HG03066 (cell line): ENCODE data around the gene MEF2C.
"Not testable (repeated sequence)": the region's sequence is repeated elsewhere in the genome, so short reads cannot be mapped to it uniquely, and the experiment has no call there.

Experiments
- ATAC-seq: cut with Tn5 transposase; IDR thresholded peaks from one replicate; pipeline ENCODE4 v1.9.1; 2021; ENCODE audit warnings: low read depth; ENCODE audit not compliant: unreplicated experiment

Gene MEF2C

DNA sequence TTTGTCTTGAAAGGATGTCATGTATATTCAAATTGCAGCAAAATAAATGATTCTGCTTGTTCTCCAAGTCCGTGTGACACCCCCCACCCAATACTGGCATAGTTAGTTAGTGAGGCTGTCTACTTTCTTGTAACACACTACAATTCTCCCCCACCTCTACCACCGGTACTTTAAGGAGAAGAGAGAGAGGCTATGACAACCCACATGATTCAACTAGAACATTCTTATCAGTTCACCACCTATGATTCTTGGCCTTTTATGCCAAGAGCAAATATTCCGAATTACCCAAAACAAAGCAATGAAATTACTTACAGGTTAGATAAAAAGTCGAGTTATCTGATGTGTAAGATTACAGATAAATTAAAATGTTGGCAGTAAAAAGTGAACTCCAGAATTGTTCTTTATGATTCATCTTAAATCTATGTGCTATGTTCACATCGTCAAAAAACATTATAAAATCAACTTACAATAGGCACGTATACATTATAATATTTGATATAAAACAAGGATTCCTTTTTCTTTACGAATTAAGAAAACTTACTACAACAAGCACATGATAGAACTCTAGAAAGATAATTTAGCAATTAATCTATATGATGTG is 14.4 kb downstream of the MEF2C start:
- no peak for ATAC-seq

DNA sequence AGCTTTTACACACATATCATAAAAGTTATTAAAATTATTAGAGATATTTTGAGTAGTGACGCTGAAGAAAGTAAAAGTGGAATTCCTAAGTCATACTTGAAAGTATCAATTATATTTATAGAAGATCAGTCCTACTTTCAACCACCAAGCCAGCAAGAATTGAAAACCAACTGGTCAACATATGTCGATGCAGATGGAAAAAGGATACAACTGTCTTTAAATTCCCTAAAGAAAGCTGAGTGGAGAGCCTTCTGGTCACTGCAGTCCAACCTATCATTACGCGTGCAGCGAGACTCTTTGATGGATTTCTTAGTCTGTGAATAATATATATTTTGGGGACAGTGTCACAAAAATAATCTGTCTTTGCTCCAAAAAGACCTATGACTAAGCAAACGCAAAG is 15.3 kb downstream of the MEF2C start:
- no peak for ATAC-seq

DNA sequence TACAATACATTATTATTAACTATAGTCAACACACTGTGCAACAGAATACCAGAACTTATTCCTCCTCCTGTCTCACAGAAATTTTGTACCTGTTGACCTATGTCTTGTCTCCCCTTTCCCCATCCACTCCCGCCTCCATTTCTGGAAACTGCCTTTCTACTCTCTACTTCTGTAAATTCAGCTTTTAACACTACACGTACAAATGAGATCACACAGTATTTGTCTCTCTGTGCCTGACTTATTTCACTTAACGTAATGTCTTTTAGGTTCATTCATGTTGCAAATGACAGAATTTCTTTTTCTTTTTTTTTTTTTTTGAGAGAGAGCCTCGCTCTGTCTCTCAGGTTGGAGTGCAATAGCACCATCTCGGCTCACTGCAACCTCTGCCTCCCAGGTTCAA is 19.5 kb downstream of the MEF2C start:
- no peak for ATAC-seq

DNA sequence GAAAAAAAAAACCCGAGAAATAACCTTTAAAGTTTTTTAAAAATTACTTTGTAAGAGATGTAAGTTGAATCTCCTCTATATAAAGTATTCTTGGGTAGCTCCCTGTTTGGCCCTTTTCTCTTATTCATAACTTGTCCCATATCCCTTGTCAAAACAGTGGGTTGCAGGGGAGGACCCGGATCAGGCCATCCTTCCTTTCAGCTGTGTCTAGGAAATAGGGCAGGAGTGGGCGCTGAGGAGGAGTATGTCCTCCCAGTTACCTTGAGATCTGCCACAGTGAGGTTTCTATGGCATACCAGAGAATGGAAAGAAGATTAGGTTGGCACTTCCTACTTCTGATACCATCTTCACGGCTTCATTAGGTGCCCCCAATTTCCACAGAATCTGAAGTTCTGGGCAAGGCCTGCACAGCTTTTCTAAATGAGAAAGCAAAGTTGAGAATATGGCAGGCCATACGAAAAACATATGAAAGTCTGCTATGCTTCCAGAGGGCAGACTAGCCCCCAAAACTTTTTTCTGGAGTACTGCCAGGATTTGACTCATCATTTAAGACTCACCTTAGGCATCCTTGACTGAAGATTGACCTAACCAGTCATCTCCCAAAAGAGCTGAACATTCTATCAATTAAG is 20.3 kb downstream of the MEF2C start:
- no peak for ATAC-seq

DNA sequence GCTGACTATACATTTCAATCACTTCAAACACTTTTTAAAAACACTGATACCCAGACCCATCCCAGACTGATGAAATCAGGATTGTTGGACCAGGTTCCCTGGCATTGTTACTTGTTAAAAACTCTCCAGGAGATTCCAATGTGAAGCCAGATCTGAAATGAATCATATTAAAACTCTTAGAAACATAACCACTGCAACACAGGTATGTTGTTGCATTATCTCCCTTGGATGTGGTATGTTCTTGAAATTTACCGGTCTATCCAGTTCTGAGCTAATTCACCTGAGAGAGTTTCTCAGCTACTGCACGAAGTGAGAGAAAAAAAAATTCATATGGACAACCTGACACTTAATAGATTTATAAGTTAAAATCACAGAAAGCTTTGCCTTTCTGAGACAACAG is 21.8 kb downstream of the MEF2C start:
- no peak for ATAC-seq

DNA sequence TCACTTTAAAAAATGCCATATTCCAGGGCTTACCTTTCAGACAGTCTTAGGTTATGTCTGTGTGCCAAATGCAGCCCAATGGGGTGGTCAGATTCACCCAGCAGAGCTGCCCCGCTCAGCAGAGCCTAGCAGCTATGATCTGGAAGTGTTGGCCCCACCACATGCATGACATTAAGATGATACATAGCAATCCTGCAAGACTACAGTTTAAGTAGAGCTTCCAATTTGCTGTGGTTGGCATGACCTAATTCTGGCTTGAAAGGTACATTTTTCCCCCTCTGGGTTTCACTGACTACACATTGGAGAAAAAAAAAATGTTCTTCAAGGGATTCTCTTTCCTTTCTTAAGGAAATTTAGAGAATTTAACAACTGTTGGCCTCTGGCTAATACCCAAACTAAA is 22.5 kb downstream of the MEF2C start:
- no peak for ATAC-seq

DNA sequence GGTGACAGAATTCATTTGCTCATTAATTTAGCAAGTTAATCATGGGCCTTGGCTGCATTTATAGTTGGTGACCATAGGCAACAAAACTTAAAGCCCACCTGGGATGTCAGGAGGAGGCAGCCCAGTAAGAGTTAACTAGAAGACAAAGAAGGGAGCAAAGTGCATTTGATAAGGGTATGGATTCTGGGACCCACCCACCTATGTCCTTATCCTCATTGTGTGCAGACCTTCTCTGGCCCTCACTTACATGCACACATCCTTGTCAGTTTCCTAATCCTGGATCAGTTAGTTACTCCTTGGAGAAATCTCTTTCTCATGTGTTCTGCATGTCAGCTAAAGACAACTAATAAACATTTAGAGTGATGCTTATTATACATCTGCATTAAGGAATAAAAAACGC is 24.6 kb downstream of the MEF2C start:
- no peak for ATAC-seq

DNA sequence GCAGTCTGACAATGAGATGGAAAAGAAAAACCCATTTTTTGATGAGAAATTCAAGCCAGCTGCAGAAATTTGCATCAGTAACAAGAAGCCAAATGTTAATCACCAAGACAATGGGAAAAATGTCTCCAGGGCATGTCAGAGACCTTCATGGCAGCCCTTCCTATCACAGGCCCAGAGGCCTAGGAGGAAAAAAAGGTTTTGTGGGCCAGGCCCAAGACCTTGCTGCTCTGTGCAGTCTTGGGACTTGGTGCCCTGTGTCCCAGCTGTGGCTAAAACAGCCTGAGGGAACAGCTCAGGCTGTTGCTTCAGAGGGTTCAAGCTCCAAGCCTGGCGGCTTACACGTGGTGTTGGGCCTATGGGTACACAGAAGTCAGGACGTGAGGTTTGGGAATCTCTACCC is 26.6 kb downstream of the MEF2C start:
- not testable (repeated sequence) for ATAC-seq

DNA sequence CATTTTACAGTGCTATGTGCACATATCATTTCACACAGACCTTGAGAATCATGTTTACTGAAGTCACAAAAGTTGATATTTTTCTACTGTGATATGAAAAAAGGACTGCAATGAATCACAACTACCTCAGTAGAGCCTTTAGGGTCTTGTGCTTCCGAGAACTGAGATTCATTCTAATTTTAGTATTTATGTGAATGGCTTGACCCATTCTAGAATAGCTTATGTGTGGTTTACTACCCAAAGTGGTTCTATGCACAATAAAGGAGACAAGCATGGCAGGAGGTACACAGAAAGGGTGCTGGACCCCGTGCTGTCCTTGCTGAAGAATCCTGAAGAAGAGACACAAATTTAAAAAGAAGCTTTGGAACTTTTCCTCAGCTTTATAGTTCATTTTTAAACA is 28.2 kb downstream of the MEF2C start:
- no peak for ATAC-seq

DNA sequence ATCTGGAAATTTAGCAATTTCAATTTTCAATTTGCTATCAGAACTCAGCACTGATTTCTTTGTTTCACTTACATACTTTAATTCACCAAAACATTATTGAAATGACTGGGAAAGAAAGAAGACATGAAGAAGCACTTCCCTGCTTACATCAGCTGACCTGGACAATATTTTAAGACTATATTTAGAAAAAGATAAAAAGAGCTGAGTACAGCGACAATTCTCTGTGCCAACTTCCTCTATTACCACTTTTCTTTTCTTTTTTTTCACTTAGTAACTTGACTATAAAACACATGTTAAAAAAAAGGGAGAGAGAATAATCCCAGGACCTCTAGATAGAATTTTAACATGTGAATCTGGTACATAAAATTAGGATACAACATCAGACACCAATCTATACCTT is 35.6 kb downstream of the MEF2C start:
- ATAC-seq, result no peak

DNA sequence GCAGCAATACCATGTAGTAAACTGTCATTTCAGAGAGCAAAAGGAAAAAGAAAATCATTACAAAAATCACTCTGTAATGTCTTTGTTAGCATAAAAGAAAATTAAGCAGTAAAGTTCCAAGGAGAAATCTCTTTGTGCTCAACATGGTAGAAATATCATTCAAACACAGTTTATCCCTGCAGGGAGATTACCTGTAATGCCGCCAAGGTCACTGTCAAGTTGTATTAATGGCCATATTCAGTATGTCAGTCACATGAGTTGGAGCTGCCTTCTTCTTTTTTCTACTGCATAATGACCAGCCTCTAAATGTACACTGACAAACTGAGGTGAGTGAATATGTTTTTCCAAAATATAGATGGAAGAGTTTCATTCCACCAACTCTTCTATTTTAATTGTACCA is 36.5 kb downstream of the MEF2C start:
- ATAC-seq, result no peak

DNA sequence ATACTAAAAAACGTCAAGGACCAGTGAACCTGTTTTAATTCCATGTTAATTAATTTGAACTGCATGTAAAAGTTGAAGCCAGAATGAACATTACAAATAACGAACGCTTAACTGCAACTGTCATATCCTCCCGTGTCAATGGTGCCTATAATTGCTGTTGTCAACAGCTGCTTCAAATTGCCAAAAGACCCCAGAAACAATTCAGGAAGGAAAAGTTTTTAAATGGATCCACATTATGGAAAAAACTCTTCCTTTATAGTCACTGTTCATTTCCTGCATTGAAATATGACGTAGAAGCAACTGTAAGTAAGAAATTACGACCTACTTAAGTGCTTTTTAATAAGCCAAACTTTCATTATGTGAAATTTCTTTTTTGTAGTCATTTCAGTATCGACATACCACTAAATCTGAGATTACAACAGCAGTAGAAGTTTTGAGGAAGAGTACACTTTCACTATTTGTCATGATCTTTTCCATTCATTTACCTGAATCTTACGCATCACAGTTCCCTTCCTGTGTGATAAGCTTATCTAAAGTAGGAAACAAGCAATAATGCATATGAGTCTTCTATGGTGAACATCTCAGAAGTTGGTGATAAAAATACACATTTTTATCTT is 37.8 kb downstream of the MEF2C start:
- peak; percentile 67 for ATAC-seq

DNA sequence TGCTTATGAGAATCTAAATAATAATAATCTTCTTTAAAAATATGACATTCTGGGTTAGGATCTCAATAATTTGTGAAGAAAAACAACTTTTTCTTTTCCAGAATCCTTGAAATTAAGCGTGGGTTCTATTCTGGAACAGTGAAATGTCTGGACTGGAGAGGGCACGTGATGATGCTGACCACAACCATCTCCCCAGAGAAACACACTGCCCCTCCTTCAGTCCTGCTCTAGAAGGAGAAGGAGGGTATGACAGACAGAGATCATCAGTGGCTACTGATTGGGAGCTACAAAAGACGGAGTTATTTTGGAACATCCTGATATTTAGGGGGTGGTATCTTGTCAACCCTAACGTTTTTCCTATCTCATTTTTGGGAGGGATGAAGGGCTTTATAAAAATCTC is 40.2 kb downstream of the MEF2C start:
- no peak for ATAC-seq

DNA sequence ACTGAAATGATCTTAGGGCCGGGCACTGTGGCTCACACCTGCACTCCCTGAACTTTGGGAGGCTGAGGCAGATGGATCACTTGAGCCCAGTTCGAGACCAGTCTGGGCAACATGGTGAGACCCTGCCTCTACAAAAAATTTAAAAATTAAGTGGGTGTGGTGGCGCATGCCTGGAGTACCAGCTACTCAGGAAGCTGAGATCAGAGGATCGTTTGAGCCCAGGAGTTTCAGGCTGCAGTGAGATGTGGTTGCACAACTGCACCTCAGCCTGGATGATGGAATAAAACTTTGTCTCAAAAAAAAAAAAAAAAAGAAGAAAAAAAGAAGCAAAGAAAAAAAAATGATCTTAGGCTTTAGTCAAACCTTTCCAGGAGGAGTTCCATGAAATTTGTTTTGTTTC is 41.8 kb downstream of the MEF2C start:
- ATAC-seq, result no peak

DNA sequence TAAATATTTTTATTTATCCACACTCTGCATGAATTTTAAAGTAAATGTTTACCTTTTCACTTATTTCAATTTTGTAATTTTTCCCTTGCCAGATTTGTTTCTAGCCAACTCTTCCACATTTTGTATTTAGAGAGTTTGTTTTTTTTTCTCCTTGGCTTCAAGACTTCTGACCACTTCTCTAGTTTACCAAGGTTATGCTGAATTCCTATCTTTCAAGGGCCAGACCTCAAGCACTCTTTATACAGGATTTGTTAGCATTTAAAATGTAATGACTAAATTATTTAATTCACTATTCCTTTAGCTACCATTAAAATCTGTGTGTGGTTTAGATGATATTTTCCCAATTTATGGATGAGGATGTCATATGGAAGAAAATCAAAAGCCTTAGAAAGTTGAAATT is 42.5 kb downstream of the MEF2C start:
- ATAC-seq, result no peak

DNA sequence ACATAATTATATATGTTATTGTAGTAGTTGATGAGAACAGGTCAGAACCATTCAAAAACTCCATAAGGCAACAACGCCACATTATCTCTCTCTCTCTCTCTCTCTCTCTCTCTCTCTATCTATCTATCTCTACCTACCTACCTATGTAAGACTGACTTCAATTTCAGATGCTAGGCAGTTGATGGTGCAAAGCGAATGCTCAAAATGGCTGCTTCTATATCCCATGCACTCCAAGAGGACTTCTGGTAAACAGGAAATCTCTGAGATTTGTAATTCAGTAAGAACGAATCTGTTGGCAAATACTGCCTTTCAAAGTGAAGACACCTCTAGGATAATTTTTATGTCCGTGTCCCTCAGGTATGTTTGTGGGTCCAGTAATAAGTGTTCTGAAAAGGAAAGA is 43.7 kb downstream of the MEF2C start:
- ATAC-seq, result no peak

DNA sequence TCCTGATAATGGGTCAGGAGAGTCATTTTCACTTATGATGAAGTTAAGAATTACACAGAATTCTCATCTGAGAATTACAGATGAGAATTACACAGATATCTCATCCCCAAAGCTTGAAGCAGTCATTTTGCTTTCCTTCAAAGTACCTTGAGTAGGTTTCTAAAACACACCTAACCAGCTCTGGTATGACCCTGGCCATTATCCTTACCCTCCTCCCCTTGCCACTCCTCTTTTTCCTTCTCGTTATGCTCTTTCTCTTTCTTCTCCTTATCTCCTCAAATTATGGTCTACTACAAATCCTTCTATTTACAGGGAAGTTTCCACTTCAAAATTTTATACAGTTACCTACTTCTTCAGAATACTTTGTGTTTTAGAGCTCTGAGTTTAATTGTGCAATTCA is 44.5 kb downstream of the MEF2C start:
- ATAC-seq, result no peak

DNA sequence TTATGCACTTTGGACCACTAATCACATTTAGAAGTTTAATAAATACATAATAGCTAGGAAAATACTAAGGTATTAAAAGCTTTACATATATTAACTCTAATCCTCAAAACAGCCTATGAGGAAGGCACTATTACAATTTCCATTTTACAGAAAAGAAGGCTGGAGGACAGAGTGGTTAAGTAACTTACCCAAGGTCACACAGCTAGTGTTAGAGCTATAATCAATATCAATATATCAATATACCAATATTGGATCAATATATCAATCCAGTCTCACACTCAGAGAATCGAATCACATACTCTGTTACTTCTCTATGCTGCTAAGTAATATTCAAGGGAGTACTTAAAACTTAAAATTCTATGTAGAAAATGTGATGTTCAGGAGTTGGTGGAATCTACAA is 45.2 kb downstream of the MEF2C start:
- ATAC-seq, result no peak

DNA sequence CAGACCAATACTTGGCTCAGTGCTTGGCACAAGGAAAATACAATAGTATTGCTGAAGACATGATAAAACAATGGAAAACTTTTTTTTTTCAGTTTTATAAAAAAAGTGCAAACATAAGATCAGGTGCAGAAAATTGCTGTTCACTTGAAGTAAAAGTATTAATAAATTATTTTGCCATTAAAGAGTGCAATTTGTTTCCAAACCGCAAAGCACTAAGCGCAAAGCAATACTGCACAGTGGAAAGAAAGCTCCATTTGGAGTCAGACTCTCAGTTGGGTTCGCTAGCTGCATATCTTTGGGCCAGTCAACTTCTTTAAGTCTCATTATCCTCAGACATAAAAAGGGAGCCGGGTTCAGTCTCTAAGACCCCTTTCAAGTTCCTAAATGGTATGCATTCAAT is 45.8 kb downstream of the MEF2C start:
- ATAC-seq, result no peak

DNA sequence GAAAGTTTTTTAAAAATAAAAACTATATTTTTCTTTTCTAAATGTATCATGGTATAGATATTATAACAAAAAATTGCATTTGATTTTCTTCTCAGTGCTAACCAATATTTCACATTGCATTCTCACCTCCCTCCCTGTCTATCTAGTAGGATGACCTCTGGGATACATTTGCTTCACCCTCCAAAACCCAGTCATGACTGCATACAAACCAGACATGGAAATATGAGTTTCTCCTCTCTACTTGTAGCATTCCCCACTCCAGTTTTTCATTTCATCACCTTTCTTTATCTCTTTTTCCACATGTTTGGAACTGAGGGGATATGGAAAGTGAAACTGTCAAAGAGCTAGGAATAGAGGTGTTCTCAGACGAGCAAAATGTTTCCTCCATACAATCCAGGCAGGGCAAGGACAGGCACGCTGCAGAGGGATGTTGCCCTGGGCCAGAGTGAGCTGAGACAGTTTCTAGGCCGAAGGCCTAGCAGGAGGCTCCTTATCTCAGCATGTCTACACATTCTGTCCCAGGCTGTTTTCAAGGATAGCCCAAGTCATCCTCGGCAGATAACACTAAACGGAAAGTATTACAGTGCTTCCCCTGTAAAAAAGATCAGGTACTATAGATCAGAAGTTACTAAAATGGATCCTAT is 46.7 kb downstream of the MEF2C start:
- ATAC-seq, result no peak

DNA sequence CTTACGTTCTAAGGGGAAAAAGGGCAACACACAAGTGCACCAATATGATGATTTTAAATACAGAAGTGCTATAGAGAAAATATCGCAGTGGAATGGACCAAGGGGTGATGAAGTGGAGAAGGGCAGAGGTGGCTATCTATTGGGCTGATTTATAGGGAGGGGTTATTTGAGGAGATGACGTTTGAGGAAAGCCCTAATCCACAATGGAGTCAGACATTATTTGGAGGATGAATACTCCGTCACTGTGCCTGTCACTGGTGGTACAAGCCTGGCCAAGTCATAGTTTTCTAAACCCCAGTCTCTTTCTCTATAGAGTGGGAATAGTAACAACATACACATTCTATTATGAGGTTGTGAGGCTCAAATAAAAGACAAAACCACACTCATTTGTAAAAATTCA is 48.5 kb downstream of the MEF2C start:
- ATAC-seq, result no peak

DNA sequence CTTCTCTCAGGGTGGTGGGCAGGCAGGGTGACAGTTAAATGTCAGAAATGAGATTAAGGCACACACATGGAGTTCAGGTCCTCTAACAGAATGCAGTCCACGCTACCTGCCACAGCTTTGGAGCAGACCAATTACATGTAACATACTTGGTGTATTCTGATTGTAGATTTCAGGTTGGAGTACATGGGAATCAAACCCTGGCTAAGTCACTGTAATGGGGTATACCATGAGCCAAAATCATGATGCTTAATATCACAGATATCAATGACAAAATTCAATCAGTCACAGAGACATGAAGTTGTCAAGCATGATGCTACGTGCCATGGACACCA is 48.9 kb downstream of the MEF2C start:
- no peak for ATAC-seq
